HT1080 (cell line): ENCODE results near the gene OR5L1. TPM values are rescaled to one million over a fixed set of nuclear protein-coding genes. Genes with fewer than 3 reads are reported as not detected.

Source experiments
- DNase-seq: peaks from one replicate; pipeline ENCODE4 v3.0.0-alpha.2; 2015; ENCODE audit warnings: low read depth
- polyA plus RNA-seq, 2 experiments: library from polyadenylated mRNA; depleted of rRNA; stranded (reverse); fragments of >200 nt; gene quantifications; 2 replicates each; pipeline ENCODE4 v1.2.3, GENCODE V29; 2015
- total RNA-seq: library from RNA; depleted of rRNA; stranded (reverse); fragments of >200 nt; shearing (Covaris generic); gene quantifications from 2 replicates; pipeline ENCODE4 v1.2.3, GENCODE V29; 2014; rRNA removed

OR5L1 gene
- total RNA-seq, result not detected in 2 replicates
- not detected in 2 replicates for polyA plus RNA-seq (2015; cell fraction: cytosol; rRNA removed)
- not detected in 2 replicates for polyA plus RNA-seq (2015; cell fraction: nucleus; rRNA removed)

DNA sequence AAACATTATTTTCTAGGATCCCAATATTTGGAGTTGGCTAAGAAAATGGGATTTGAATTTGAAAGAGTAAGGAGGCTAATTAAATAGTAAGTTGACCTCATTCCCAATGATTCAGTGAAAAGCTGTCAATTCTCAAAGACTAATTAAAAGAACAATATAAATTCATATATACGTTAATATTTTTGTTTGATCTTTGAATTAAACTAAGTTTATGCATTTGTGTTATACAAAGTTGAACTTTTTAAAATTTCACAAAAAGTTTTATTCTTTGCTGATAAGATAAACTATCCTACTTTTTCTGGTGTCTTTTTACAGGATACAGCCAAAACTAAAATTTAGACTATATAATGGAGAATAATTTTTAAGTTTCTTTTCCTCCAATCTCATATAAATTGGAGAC, at the start of gene OR5L1:
OR5L1 (plus strand) TSS at position 301 of the 400 bp plus-strand sequence. CDS start 100 bp downstream, outside the sequence.
- DNase-seq, result no peak

DNA sequence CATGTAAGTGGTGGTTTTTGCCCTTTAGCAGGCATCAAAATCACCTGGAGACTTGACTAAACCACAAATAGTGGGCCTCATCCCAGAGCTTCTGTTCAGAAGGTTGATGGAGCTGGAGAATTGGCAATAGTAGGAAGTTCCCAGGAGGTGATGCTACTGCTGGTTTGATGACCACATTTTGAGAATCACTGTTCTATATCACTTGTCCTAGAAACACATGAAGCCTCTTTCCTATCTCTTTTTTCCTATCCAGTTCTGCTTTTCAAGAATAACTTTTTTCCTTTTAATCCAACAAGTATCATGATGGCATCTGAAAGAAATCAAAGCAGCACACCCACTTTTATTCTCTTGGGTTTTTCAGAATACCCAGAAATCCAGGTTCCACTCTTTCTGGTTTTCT, 38.0 kb upstream of the OR5L1 start, which contains the start of gene OR5D13:
OR5D13 (plus strand) TSS at position 301 of the 400 bp plus-strand sequence; CDS start at position 301, 0 bp downstream.
- no peak for DNase-seq

DNA sequence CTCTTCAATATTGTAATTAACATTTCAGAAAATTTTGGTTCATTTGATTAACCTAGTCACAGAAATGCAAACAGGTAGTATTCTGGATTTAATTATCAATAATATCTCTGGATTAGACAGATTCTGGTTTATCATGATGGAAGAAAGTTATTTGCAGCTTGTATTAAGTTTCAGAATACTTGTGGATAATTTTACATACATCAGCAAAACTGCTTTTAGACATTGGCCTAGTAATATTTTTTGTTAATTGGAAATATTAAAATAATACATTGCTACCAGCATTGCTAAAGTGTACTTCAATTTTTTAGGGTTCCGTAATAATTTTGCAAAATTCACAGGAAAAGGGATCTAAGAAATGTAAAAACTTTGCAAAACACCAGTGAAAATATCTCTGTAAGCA, 19.6 kb upstream of the OR5L1 start:
- DNase-seq, result no peak

DNA sequence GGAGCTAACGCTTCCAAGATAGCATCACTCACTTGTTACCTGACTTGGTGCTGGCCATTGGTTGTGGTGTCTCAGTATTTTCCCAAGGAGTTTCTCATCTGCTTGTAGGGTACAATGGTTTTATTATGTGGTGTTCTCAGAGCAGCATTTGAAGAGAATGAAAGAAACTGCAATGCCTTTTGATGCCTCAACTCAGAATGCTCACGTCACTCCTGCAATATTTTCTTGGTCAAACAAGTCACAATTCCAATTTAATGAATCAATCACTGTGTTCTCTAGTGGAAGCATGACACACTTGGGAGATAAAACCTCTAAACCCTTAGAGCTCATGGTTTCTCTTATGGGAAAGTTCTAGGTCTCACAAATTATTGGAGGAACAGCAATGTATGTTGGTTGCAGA, 17.8 kb upstream of the OR5L1 start:
- DNase-seq, result no peak

DNA sequence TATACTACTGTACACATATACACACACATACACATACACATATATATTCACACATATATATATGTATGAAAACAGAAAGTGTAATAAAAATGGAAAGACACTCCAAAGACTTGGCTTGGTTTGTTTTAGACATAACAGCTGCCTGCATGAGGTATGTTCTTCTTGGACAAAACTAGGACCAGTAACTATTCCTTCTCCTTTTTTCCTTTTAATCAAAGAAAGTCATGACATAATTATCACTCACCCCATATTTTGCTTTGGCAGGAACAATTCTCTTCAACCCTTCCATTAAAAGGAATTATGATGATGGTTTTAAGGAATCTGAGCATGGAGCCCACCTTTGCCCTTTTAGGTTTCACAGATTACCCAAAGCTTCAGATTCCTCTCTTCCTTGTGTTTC, 15.9 kb upstream of the OR5L1 start, which contains the start of gene OR5D14:
OR5D14 (plus strand) TSS at position 301 of the 400 bp plus-strand sequence; CDS start at position 301, 0 bp downstream.
- DNase-seq, result no peak

DNA sequence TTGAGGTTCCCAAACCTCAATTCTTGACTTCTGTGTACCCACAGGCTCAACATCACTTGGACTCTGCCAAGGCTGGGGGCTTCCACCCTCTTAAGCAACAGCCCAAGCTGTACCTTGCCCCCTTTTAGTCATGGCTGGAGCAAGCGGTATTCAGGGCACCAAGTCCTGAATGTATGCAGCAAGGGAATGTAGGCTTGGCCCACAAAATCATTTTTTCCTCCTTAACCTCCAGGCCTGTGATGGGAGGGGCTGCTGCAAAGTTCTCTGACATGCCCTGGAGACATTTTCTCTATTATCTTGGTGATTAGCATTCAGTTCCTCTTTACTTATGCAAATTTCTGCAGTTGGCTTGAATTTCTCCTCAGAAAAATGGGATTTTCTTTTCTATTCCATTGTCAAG, 4.9 kb upstream of the OR5L1 start:
- DNase-seq, result no peak

DNA sequence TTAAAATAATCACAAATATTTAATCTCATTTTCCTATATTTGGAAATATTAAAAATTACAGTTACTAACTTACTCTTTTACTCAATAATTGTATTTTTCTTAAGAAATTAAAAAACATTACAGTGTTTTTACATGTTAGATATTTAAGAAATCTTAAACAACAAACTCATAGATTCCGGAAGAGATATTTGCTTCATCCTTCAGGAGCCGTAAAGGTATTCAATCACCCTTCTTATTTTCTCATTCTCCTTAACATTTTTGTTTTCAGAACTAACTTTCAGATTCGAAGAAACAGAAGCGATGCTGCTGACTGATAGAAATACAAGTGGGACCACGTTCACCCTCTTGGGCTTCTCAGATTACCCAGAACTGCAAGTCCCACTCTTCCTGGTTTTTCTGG, 8.2 kb downstream of the OR5L1 start, which contains the start of gene OR5D18:
OR5D18 (plus strand) TSS at position 301 of the 400 bp plus-strand sequence; CDS start at position 301, 0 bp downstream.
- DNase-seq, result no peak

DNA sequence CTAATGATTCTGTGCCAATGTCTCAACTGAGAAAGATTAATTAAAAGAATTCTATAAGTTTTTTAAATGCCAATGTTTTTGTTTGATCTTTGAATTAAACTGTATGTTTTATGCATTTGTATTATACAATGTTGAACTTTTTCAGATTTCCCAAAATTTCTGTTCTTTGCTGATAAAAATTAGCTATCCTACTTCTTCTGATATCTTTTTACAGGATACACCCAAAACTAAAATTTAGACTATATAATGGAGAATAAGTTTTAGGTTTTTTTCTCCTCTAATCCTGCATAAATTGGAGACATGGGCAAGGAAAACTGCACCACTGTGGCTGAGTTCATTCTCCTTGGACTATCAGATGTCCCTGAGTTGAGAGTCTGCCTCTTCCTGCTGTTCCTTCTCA, 15.8 kb downstream of the OR5L1 start, which contains the start of gene OR5L2:
OR5L2 (plus strand) TSS at position 301 of the 400 bp plus-strand sequence; CDS start at position 301, 0 bp downstream.
- no peak for DNase-seq

DNA sequence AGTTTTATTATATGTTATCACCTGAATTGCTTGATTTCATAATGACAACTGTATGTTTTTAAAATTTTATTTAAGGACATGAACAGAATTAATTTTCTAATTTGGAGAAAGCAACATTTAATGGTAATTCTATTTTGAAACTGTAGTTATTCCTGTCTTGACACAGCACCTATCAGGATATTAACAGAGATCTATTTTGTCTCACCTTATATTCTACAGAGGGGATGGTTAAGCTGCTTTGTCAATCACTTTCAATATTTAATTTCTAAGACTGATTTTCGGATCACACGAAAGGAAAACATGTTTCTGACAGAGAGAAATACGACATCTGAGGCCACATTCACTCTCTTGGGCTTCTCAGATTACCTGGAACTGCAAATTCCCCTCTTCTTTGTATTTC, 27.3 kb downstream of the OR5L1 start, which contains the start of gene OR5D16:
OR5D16 (plus strand) TSS at position 301 of the 400 bp plus-strand sequence; CDS start at position 301, 0 bp downstream.
- DNase-seq, result no peak

DNA sequence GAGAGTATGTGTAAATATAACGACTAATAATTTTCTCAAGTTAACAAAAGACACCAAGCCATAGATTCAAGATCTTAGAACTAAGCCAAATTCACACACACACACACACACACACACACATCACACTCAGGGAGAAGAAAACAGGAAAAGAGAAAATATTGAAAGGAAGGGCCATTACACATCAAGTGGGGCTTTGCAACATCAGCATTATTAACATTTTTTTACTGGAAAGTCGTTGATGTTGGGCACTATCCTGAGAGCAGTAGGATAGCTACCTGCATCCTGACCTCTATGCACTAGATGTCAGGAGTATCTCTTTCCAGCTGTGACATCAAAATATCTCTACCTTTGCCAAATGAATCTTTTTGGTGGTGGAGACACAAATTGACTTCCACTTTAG, 36.3 kb downstream of the OR5L1 start:
- DNase-seq, result no peak

DNA sequence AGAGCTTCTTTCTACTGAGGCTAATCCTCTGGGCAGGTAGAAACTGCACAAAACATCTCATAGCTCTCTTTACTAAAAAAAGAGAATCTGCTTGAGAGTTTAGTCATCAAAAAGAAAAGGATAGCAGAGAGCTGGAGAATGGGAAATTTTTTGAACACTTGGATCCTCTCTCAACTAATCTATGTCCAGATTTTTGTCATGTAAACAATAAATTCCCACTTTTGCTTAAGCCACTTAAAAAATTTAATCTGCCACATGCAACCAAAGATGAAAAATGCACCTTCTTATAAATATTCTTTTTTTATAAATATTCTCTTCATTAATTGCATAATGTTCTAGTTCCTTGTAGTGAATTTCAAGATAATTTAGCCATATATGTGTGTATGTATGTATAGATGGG, 37.9 kb downstream of the OR5L1 start:
- no peak for DNase-seq

DNA sequence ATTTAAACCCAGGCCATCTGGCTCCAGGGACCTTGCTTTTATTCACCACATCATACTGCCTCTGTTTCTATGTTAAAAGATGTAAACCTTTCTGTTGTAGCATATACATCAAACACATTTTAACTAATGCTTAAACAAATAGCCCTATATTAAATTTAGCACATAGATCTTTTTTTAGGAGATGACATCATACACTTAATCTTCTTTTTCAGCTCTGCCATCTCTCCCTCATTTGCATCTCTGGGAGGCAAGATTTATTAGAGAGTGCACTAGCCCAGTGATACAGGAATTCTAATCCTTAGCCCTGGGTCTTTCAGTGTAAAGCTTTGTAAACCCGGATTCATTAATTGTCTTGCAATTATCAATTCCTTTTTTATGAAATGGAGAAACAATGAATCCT, 41.0 kb downstream of the OR5L1 start:
- DNase-seq, result no peak

DNA sequence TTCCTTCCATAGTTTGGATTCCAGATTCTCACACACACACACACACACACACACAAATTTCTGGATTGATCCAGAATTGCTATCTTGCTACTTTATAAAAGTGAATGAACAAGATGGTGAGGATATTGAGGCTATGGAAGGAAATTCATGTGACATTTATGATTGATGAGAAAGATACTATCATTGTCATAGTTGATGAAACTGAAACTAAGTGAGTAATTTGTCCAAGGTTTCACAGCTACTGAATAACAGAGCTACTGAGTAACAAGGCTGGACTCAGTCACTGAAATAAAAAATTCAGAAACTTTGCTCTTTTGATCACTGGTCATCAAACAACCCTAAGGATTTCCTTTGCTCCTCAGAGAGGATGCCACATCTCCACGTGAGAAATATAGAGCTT, 43.5 kb downstream of the OR5L1 start:
- no peak for DNase-seq

Other genes with a start within 250 kb of the OR5L1 start
- not detected in 2 replicates for gene OR4C16, start 239.2 kb upstream of the OR5L1 start, total RNA-seq
- not detected in 2 replicates for gene OR4C11, start 203.7 kb upstream of the OR5L1 start, total RNA-seq
- gene OR4P4, start 176.3 kb upstream of the OR5L1 start, total RNA-seq, result not detected in 2 replicates
- not detected in 2 replicates for gene OR4S2, start 163.0 kb upstream of the OR5L1 start, total RNA-seq
- 0.10 TPM in 1 of 2 replicates, not detected in the other for gene OR4C6, start 149.2 kb upstream of the OR5L1 start, total RNA-seq
- not detected in 2 replicates for gene OR5D13, start 37.9 kb upstream of the OR5L1 start, total RNA-seq
- not detected in 2 replicates for gene OR5D14, start 15.8 kb upstream of the OR5L1 start, total RNA-seq
- gene OR5D18, start 8.3 kb downstream of the OR5L1 start, total RNA-seq, result not detected in 2 replicates
- not detected in 2 replicates for gene OR5L2, start 15.9 kb downstream of the OR5L1 start, total RNA-seq
- gene OR5D16, start 27.4 kb downstream of the OR5L1 start, total RNA-seq, result not detected in 2 replicates
- gene TRIM51, start 71.9 kb downstream of the OR5L1 start, total RNA-seq, result not detected in 2 replicates
- gene OR5W2, start 103.2 kb downstream of the OR5L1 start, total RNA-seq, result not detected in 2 replicates
- gene OR5I1, start 125.0 kb downstream of the OR5L1 start, total RNA-seq, result not detected in 2 replicates
- not detected in 2 replicates for gene OR10AG1, start 158.6 kb downstream of the OR5L1 start, total RNA-seq
- not detected in 2 replicates for gene OR5F1, start 183.3 kb downstream of the OR5L1 start, total RNA-seq
- gene OR5AS1, start 216.3 kb downstream of the OR5L1 start, total RNA-seq, result not detected in 2 replicates